Liver (tissue), 9 donors: ENCODE measurements around the gene SRPX. TPM values are rescaled to one million over a fixed set of nuclear protein-coding genes. Genes with fewer than 3 reads are reported as not detected.

ENCODE experiments used
- DNase-seq: peaks from one replicate; pipeline ENCODE4 v3.0.0-alpha.2; 2017; ENCODE audit warnings: low spot score
- H3K27ac ChIP-seq, 2 donors: one replicate each; pipeline ENCODE4 v1.7.0; 2013; ENCODE audit warnings: inconsistent platforms in 2 of 2, low read length in 2 of 2, control low read depth in 1 of 2, low read depth in 1 of 2, mild to moderate bottlenecking in 1 of 2
- H3K27me3 ChIP-seq, 4 donors: one replicate each; pipeline versions ENCODE4 v1.6.1 to v1.7.0; 2013; ENCODE audit warnings: low read length in 3 of 4, inconsistent platforms in 1 of 4, mild to moderate bottlenecking in 1 of 4, moderate library complexity in 1 of 4; ENCODE audit not compliant: control insufficient read depth in 4 of 4, insufficient read depth in 4 of 4
- H3K36me3 ChIP-seq, 4 donors: one replicate each; pipeline versions ENCODE4 v1.6.1 to v1.7.0; 2013; ENCODE audit warnings: low read length in 3 of 4, mild to moderate bottlenecking in 3 of 4, low read depth in 1 of 4, moderate library complexity in 1 of 4; ENCODE audit not compliant: control insufficient read depth in 4 of 4, insufficient read depth in 3 of 4
- H3K4me1 ChIP-seq, 4 donors: one replicate each; pipeline versions ENCODE4 v1.6.1 to v1.7.0; 2013; ENCODE audit warnings: low read length in 3 of 4, mild to moderate bottlenecking in 3 of 4, moderate library complexity in 1 of 4; ENCODE audit not compliant: control insufficient read depth in 4 of 4, insufficient read depth in 4 of 4
- H3K4me3 ChIP-seq, 3 donors: one replicate each; pipeline versions ENCODE4 v1.6.1 to v1.7.0; 2013; ENCODE audit warnings: low read length in 3 of 3, control low read depth in 1 of 3, low read depth in 1 of 3, mild to moderate bottlenecking in 1 of 3
- H3K9ac ChIP-seq, 2 donors: one replicate each; pipeline ENCODE4 v1.7.0; 2013; ENCODE audit warnings: low read length in 2 of 2, mild to moderate bottlenecking in 2 of 2, moderate library complexity in 2 of 2, control low read depth in 1 of 2, low read depth in 1 of 2
- H3K9me3 ChIP-seq, 4 donors: one replicate each; pipeline versions ENCODE4 v1.6.1 to v1.7.0; 2013; ENCODE audit warnings: low read length in 3 of 4; ENCODE audit not compliant: control insufficient read depth in 4 of 4
- CTCF ChIP-seq: fragments of 150-350 bp; IDR thresholded peaks from 2 replicates; pipeline ENCODE4 v1.5.1; 2017; ENCODE audit warnings: improper control_type of control experiment, low read depth, low read length; ENCODE audit not compliant: missing input control
- EGR1 ChIP-seq, 2 donors: IDR thresholded peaks; 2 replicates each; pipeline ENCODE4 v1.6.1; 2016 to 2018; ENCODE audit warnings: antibody characterized with exemption in 2 of 2, low read depth in 2 of 2
- FOXA1 ChIP-seq: IDR thresholded peaks from 2 replicates; pipeline ENCODE4 v1.6.1; 2016; ENCODE audit warnings: antibody characterized with exemption
- FOXA2 ChIP-seq: IDR thresholded peaks from 2 replicates; pipeline ENCODE4 v1.6.1; 2016; ENCODE audit warnings: antibody characterized with exemption
- GABPA ChIP-seq, 2 donors: IDR thresholded peaks in 1 of 2; conservative IDR thresholded peaks in 1 of 2; 2 replicates each; pipeline ENCODE4 v1.6.1; 2016; ENCODE audit warnings: antibody characterized with exemption in 2 of 2, mild to moderate bottlenecking in 1 of 2, moderate library complexity in 1 of 2
- HNF4A ChIP-seq, 2 donors: conservative IDR thresholded peaks; 2 replicates each; pipeline ENCODE4 v1.6.1; 2016; ENCODE audit warnings: antibody characterized with exemption in 2 of 2, mild to moderate bottlenecking in 2 of 2
- HNF4G ChIP-seq: IDR thresholded peaks from 2 replicates; pipeline ENCODE4 v1.6.1; 2016; ENCODE audit warnings: antibody characterized with exemption
- JUND ChIP-seq, 2 donors: IDR thresholded peaks; 2 replicates each; pipeline ENCODE4 v1.6.1; 2016; ENCODE audit warnings: antibody characterized with exemption in 2 of 2
- NR2F2 ChIP-seq: IDR thresholded peaks from 2 replicates; pipeline ENCODE4 v1.6.1; 2016; ENCODE audit warnings: antibody characterized with exemption
- RAD21 ChIP-seq, 2 donors: IDR thresholded peaks; 2 replicates each; pipeline ENCODE4 v1.6.1; 2016; ENCODE audit warnings: antibody characterized with exemption in 2 of 2, mild to moderate bottlenecking in 2 of 2
- REST ChIP-seq: IDR thresholded peaks from 2 replicates; pipeline ENCODE4 v1.6.1; 2016; ENCODE audit warnings: antibody characterized with exemption, mild to moderate bottlenecking
- RXRA ChIP-seq, 2 donors: IDR thresholded peaks; 2 replicates each; pipeline ENCODE4 v1.6.1; 2017 to 2018; ENCODE audit warnings: antibody characterized with exemption in 2 of 2, mild to moderate bottlenecking in 1 of 2
- TAF1 ChIP-seq: conservative IDR thresholded peaks from 2 replicates; pipeline ENCODE4 v1.6.1; 2016; ENCODE audit warnings: antibody characterized with exemption, mild to moderate bottlenecking
- YY1 ChIP-seq: IDR thresholded peaks from 2 replicates; pipeline ENCODE4 v1.6.1; 2016; ENCODE audit warnings: antibody characterized with exemption, mild to moderate bottlenecking
- ZBTB33 ChIP-seq: IDR thresholded peaks from 2 replicates; pipeline ENCODE4 v1.6.1; 2016; ENCODE audit warnings: antibody characterized with exemption
- WGBS: extraction: QIAGEN DNeasy Blood & Tissue Kit; methylation state at CpG from one replicate; pipeline ENCODE4 v1.1.7; 2013; 5-methylcytosine and 5-hydroxymethylcytosine counted together
- polyA plus RNA-seq, 2 donors: library from polyadenylated mRNA; stranded (reverse) in 1 of 2; unstranded in 1 of 2; fragments of 200-250 nt in 1 of 2; fragments of >200 nt in 1 of 2; fragmentation: Nextera tagmentation in 1 of 2; extraction: Ambion mirVana in 1 of 2; gene quantifications; one replicate each; pipeline versions ENCODE4 v1.2.1 to v1.2.3, GENCODE V29; 2013 to 2015
- total RNA-seq, 2 donors: library from RNA; depleted of rRNA; stranded (reverse); fragments of >200 nt; gene quantifications; one replicate each; pipeline ENCODE4 v1.2.3, GENCODE V29; 2014
- TF ChIP-seq, protein P1 (sequence below): IDR thresholded peaks from 2 replicates; pipeline ENCODE4 v1.6.1; 2016; ENCODE audit warnings: antibody characterized with exemption
- TF ChIP-seq, protein P2 (sequence below): IDR thresholded peaks from 2 replicates; pipeline ENCODE4 v1.6.1; 2016; ENCODE audit warnings: antibody characterized with exemption
- donor health status: healthy.
- donor health status: healthy.
- donor health status: healthy.
- donor health status: healthy.
- donor health status: healthy.

The SRPX gene
- total and polyA plus RNA-seq, 4 donors = 4.9 to 15.3 (median 10.3) TPM

- Histone ChIP-seq H3K4me1 (peaks cover 0 to 27% (median 21%) of the 10 kb centered on the region in 4 donors), H3K36me3 (no peaks in the 10 kb centered on the region), H3K9me3 (no peaks in the 10 kb centered on the region), H3K27ac (no peak overlapping the region), H3K9ac (no peak overlapping the region), H3K27me3 (peaks cover 0 to 2% (median 0%) of the 10 kb centered on the region in 4 donors), H3K4me3 (no peak overlapping the region)
- DNase-seq = no peak
- TF ChIP-seq REST (no peak), FOXA1 (no peak), YY1 (no peak), CTCF (no peak), JUND (IDR thresholded peaks at IDR 0.05) (no peak), RAD21 (IDR thresholded peaks at IDR 0.05) (no peak), NR2F2 (no peak), RXRA (IDR thresholded peaks at IDR 0.05) (no peak), HNF4A (conservative IDR thresholded peaks at IDR 0.05) (no peak), GABPA (IDR thresholded peaks at IDR 0.05 in 1 of 2, conservative IDR thresholded peaks at IDR 0.05 in 1 of 2) (no peak), EGR1 (IDR thresholded peaks at IDR 0.05; ENCODE audit: low read depth in 2 of 2) (no peak), TAF1 (no peak)
- TF ChIP-seq, protein P1, sequence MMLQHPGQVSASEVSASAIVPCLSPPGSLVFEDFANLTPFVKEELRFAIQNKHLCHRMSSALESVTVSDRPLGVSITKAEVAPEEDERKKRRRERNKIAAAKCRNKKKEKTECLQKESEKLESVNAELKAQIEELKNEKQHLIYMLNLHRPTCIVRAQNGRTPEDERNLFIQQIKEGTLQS = no peak
- 84% methylated on average over 6 of the region's 6 CpGs for WGBS
These were observed 110.4 kb downstream of the SRPX start for GRCh38 chrX:38110231-38110630.

GRCh38 chrX:38109042-38109898 lies 111.4 kb downstream of the SRPX start:
- Histone ChIP-seq H3K36me3 (no peaks in the 10 kb centered on the region), H3K27me3 (peaks cover 0 to 2% (median 0%) of the 10 kb centered on the region in 4 donors), H3K27ac (peak overlapping the region in 1 of 2 donors; percentile 31), H3K9me3 (no peaks in the 10 kb centered on the region), H3K9ac (no peak overlapping the region), H3K4me1 (peaks cover 0 to 30% (median 22%) of the 10 kb centered on the region in 4 donors), H3K4me3 (no peak overlapping the region)
- no peak for DNase-seq
- WGBS = 54% methylated on average over 4 of the region's 4 CpGs
- TF ChIP-seq HNF4G = no peak
- no peak for TF ChIP-seq RAD21 (IDR thresholded peaks at IDR 0.05)
- no peak for TF ChIP-seq ZBTB33
- no peak for TF ChIP-seq CTCF
- no peak for TF ChIP-seq FOXA1
- TF ChIP-seq, protein P2, sequence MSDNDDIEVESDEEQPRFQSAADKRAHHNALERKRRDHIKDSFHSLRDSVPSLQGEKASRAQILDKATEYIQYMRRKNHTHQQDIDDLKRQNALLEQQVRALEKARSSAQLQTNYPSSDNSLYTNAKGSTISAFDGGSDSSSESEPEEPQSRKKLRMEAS = no peak
- TF ChIP-seq JUND (IDR thresholded peaks at IDR 0.05) = no peak
- TF ChIP-seq REST = no peak
- no peak for TF ChIP-seq YY1
- TF ChIP-seq FOXA2 = no peak
